Measurements from ENCODE around the gene LSM14B.

The LSM14B gene

GRCh38 chr20:62143081-62143956 lies 21.0 kb downstream of the LSM14B start, which contains the start of the genes PSMA7 and SS18L1:
PSMA7 (minus strand) TSS chr20:62143394; CDS start chr20:62143303, 91 bp downstream.
SS18L1 (plus strand) TSS chr20:62143769; CDS start chr20:62143821, 52 bp downstream.
- no peak for TF ChIP-seq CTCF (IDR thresholded peaks at IDR 0.05)

- TF ChIP-seq CTCF (IDR thresholded peaks at IDR 0.05) = no peak
Observed at GRCh38 chr20:62143957-62144825, 21.9 kb downstream of the LSM14B start.

GRCh38 chr20:62145688-62146018 lies 23.4 kb downstream of the LSM14B start:
- no peak for TF ChIP-seq CTCF (IDR thresholded peaks at IDR 0.05)

GRCh38 chr20:62146019-62146755 lies 23.9 kb downstream of the LSM14B start:
- TF ChIP-seq CTCF (IDR thresholded peaks at IDR 0.05) = no peak

- TF ChIP-seq CTCF (IDR thresholded peaks at IDR 0.05) = no peak
Observed at GRCh38 chr20:62147125-62147524, 24.9 kb downstream of the LSM14B start.

- no peak for TF ChIP-seq CTCF (IDR thresholded peaks at IDR 0.05)
Observed at GRCh38 chr20:62147528-62147927, 25.3 kb downstream of the LSM14B start.

- TF ChIP-seq CTCF (IDR thresholded peaks at IDR 0.05) = no peak
Observed at GRCh38 chr20:62148908-62149314, 26.6 kb downstream of the LSM14B start.

All from LNCAP (cell line).